ENCODE results near the gene KCNK18. TPM values are rescaled to one million over a fixed set of nuclear protein-coding genes. Genes with fewer than 3 reads are reported as not detected.

KCNK18 gene
- total and polyA plus RNA-seq, 4 donors: 4.0 TPM; not detected in 3

GRCh38 chr10:117259279-117259678, 62.0 kb downstream of the KCNK18 start:
- Histone ChIP-seq H3K27me3 (ENCODE audit: control insufficient read depth, insufficient read depth, low read length) (no peaks in the 10 kb centered on the region), H3K36me3 (ENCODE audit: control insufficient read depth, insufficient read depth, low read length) (no peaks in the 10 kb centered on the region), H3K4me1 (ENCODE audit: control insufficient read depth, insufficient read depth, low read length) (peaks cover 5% of the 10 kb centered on the region), H3K9me3 (ENCODE audit: control insufficient read depth, insufficient read depth, low read length) (no peaks in the 10 kb centered on the region), H3K27ac (ENCODE audit: low read depth, low read length) (no peak overlapping the region), H3K4me3 (ENCODE audit: low read depth, low read length) (no peak overlapping the region)
- no peak for DNase-seq (ENCODE audit: low read depth in 4 of 6, low spot score in 6 of 6)
- WGBS (ENCODE audit: insufficient coverage): no CpG with 5 or more reads among the region's 3 CpGs

Small RNAs within 50 kb of the gene (small RNA-seq; reads per million reads assigned to genes)
- gene MIR3663 (ENCODE audit: low replicate concordance): not detected

Other genes with a start within 250 kb of the KCNK18 start
- gene SHTN1, start 192.3 kb upstream of the KCNK18 start, total RNA-seq: 10 to 100 TPM; 17.0 to 33.0 TPM
- gene SHTN1, start 192.3 kb upstream of the KCNK18 start, polyA plus RNA-seq (ENCODE audit: insufficient read length in 2 of 2): 100 to 1,000 TPM in 1 of 2 donors, 10 to 100 TPM in 1; 91.3 to 110 TPM
- gene VAX1, start 59.2 kb upstream of the KCNK18 start, total RNA-seq: not detected
- not detected for gene VAX1, start 59.2 kb upstream of the KCNK18 start, polyA plus RNA-seq (ENCODE audit: insufficient read length in 2 of 2)
- gene SLC18A2, start 43.6 kb downstream of the KCNK18 start, total RNA-seq: 1 to 10 TPM; 1.9 to 5.8 TPM
- 1 to 10 TPM in 1 of 2 donors, under 1 TPM in 1; 0.76 to 1.0 TPM for gene SLC18A2, start 43.6 kb downstream of the KCNK18 start, polyA plus RNA-seq (ENCODE audit: insufficient read length in 2 of 2)
- 10 to 100 TPM; 34.7 to 43.6 TPM for gene PDZD8, start 178.0 kb downstream of the KCNK18 start, total RNA-seq
- 10 to 100 TPM; 25.2 to 36.4 TPM for gene PDZD8, start 178.0 kb downstream of the KCNK18 start, polyA plus RNA-seq (ENCODE audit: insufficient read length in 2 of 2)